HPDE6-E6E7 (cell line): ENCODE data around the gene STEAP1.

Experiments used
- DNase-seq: peaks from one replicate; pipeline ENCODE4 v3.0.0; 2011; ENCODE audit warnings: missing footprints; ENCODE audit errors: extremely low spot score

STEAP1 gene

DNA sequence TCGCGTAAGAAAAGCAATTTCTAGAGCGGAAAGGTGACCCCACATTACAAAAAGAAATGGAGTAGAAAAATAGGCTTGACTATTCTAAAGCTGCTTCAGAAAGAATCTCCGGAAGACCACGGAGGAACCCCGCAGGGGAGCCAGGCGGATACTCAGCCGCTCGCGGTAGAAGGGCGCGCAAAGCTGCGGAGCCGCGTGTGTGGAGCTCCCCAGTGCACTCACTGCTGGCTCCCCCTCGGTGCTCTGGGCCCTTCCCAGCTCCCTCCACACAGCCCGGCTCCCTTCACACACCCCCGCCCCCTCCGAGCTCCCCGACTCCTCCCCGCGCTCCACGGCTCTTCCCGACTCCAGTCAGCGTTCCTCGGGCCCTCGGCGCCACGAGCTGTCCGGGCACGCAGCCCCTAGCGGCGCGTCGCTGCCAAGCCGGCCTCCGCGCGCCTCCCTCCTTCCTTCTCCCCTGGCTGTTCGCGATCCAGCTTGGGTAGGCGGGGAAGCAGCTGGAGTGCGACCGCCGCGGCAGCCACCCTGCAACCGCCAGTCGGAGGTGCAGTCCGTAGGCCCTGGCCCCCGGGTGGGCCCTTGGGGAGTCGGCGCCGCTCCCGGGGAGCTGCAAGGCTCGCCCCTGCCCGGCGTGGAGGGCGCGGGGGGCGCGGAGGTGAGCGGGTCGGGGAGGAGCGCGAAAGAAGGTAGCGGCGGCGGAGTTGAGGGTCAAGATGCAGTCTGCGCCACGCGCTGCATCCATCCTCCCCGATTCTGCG lies 57.3 kb downstream of the STEAP1 start, which contains the start of gene STEAP2:
TSS of gene STEAP2 (plus strand) at position 350 of the 758 bp plus-strand sequence. CDS start 13,343 bp downstream, outside the sequence.
- peak; percentile 80 for DNase-seq

DNA sequence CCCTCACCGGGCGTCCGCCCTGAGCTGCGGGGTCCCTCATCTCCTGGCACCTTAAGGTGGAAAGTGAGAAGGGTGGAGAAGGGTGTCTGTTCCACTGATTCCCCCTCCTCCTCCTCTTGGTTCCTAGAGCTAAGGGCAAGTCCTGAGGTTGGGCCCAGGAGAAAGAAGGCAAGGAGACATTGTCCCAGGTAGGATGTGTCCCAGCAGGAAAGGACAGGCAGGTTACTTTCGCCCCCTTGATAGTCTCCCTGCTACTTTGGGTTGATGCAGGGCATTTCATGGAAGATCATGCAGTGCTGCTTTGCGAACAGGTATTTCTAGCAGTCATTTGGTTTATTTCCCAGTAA lies 57.9 kb downstream of the STEAP1 start:
- peak; percentile 13 for DNase-seq

DNA sequence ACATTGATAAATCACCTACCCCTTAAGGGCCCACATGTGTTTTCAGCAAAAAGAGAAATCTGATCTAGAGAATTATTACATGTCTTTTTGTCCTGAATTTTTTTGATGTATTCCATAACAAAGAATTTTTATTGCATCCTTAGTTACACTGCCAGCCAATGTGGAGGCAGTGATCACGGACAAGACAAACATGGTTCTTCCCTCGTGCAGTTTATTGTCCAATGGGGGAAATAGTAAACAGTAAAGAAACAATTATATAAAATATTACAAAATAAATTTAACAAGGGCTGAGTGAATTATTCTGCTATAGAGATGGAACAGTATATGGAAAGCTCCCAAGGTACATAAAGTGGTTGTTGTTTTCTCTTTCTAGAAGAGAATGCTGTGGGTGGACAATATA lies 59.3 kb downstream of the STEAP1 start:
- DNase-seq = no peak
